ENCODE data around the gene PSPC1. TPM values are rescaled to one million over a fixed set of nuclear protein-coding genes. Genes with fewer than 3 reads are reported as not detected.
"Not testable (repeated sequence)": the region's sequence is repeated elsewhere in the genome, so short reads cannot be mapped to it uniquely, and the experiment has no call there.

PSPC1 gene
- total RNA-seq, 2 donors from 2014 or later: 48.7 to 90.4 TPM

DNA sequence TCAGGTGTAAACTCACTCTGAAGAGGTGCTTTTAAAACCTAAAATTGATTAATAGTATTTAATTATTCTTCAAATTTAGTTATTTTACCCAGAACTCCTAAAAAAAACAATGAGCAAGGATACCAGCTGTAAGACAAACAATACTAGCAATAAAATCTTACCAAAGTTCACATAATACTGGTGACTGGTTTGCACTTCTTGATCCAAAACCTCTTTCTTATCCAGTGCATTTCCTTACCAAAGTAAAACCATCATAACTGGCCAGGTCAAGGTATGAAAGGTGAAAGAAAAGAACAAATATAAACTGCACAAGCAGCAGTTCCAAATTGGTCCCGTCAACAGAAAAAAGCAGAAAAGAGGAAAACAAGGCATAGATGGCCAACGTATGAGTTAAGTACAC, 62.7 kb downstream of the PSPC1 start:
- Histone ChIP-seq H3K4me3 (no peak overlapping the region), H3K9me3 (no peaks in the 10 kb centered on the region), H3K4me1 (replicated peaks) (no peaks in the 10 kb centered on the region), H3K27me3 (replicated peaks; ENCODE audit: insufficient read depth) (no peaks in the 10 kb centered on the region), H3K36me3 (no peaks in the 10 kb centered on the region), H3K27ac (no peak overlapping the region)
- no peak for DNase-seq (ENCODE audit: low spot score)
- intact Hi-C loops (cut with DNase I): no loop called here
- WGBS: 80% methylated on average over 2 of the region's 2 CpGs
- TF ChIP-seq POLR2AphosphoS5 (IDR thresholded peaks at IDR 0.05): no peak
- TF ChIP-seq, protein P1, sequence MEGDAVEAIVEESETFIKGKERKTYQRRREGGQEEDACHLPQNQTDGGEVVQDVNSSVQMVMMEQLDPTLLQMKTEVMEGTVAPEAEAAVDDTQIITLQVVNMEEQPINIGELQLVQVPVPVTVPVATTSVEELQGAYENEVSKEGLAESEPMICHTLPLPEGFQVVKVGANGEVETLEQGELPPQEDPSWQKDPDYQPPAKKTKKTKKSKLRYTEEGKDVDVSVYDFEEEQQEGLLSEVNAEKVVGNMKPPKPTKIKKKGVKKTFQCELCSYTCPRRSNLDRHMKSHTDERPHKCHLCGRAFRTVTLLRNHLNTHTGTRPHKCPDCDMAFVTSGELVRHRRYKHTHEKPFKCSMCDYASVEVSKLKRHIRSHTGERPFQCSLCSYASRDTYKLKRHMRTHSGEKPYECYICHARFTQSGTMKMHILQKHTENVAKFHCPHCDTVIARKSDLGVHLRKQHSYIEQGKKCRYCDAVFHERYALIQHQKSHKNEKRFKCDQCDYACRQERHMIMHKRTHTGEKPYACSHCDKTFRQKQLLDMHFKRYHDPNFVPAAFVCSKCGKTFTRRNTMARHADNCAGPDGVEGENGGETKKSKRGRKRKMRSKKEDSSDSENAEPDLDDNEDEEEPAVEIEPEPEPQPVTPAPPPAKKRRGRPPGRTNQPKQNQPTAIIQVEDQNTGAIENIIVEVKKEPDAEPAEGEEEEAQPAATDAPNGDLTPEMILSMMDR (IDR thresholded peaks at IDR 0.05): no peak
- TF ChIP-seq POLR2A (IDR thresholded peaks at IDR 0.05): no peak

DNA sequence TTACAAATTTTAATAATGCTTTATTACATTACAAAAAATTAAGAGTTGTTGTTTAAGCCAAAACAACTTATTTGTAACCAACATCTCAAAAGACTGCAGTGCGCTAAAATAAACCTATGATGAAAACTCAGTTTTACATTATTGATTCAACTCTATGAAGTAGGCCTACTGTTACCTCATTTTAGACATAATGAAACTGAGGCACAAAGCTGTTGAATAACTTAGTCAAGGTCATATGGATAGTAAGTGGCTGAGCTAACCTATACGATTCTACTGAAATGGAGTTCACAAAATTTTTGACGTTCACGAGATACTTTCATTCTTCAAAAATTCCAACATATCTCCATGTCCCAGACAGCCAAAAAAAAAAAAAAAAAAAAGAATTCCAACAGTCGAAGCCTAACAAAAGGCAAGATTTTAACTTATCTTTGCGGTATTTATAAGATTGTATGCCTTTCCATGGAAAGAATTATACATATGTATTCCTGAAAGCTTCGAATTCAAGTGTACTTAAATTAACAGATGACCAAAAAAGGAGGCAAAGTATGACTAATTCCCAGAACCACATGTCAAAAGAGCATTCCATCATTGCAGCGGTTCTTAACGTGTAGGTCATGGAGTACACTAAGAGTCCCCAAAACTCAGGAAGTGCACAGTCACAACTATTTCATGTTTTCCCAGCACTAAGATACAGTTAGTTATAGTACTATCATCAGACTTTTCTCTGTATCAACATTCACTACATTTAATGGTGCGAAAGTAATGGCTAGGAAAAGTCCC, 69.4 kb downstream of the PSPC1 start:
- no peak for TF ChIP-seq POLR2AphosphoS5 (IDR thresholded peaks at IDR 0.05)
- no peak for TF ChIP-seq POLR2A (IDR thresholded peaks at IDR 0.05)
- Histone ChIP-seq H3K27me3 (replicated peaks; ENCODE audit: insufficient read depth) (no peaks in the 10 kb centered on the region), H3K27ac (no peak overlapping the region), H3K4me3 (no peak overlapping the region), H3K4me1 (replicated peaks) (no peaks in the 10 kb centered on the region), H3K36me3 (no peaks in the 10 kb centered on the region), H3K9me3 (no peaks in the 10 kb centered on the region)
- intact Hi-C loops (cut with DNase I): no loop called here
- no peak for DNase-seq (ENCODE audit: low spot score)
- WGBS: 77% methylated on average over 10 of the region's 10 CpGs

GRCh38 chr13:19709782-19710181, 73.0 kb downstream of the PSPC1 start:
- H3K9me3 ChIP-seq; H3K36me3 ChIP-seq; H3K27ac ChIP-seq; H3K4me3 ChIP-seq; H3K27me3 ChIP-seq (replicated peaks; ENCODE audit: insufficient read depth); intact Hi-C loops (cut with DNase I); DNase-seq (ENCODE audit: low spot score); H3K4me1 ChIP-seq (replicated peaks): not testable (repeated sequence)

DNA sequence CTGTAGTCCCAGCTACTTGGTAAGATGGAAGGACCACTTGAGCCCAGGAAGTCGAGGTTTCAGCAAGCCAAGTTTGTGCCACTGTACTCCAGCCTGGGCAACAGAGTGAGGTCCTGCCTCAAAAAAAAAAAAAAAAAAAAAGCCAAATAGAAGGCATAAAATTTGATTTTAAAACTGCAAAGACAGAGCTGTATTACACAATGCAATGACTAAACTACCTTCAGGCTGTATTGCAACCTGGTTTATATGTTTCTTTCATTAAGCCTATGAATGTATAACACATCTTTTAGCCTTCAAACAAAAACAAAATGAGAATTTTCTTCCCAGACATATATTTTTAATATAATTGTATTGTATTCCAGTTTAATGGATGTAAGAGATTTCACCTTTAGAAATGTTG, 73.7 kb downstream of the PSPC1 start:
- H3K9me3 ChIP-seq; H3K36me3 ChIP-seq; H3K27me3 ChIP-seq (replicated peaks; ENCODE audit: insufficient read depth); H3K4me3 ChIP-seq; H3K27ac ChIP-seq; intact Hi-C loops (cut with DNase I); H3K4me1 ChIP-seq (replicated peaks); DNase-seq (ENCODE audit: low spot score): not testable (repeated sequence)
- WGBS: 100% methylated on average over 1 of the region's 1 CpG

GRCh38 chr13:19704256-19704655, 78.5 kb downstream of the PSPC1 start:
- DNase-seq (ENCODE audit: low spot score); H3K27me3 ChIP-seq (replicated peaks; ENCODE audit: insufficient read depth); intact Hi-C loops (cut with DNase I); H3K4me3 ChIP-seq; H3K36me3 ChIP-seq; H3K9me3 ChIP-seq; H3K4me1 ChIP-seq (replicated peaks); H3K27ac ChIP-seq: not testable (repeated sequence)
- WGBS: 77% methylated on average over 6 of the region's 6 CpGs

DNA sequence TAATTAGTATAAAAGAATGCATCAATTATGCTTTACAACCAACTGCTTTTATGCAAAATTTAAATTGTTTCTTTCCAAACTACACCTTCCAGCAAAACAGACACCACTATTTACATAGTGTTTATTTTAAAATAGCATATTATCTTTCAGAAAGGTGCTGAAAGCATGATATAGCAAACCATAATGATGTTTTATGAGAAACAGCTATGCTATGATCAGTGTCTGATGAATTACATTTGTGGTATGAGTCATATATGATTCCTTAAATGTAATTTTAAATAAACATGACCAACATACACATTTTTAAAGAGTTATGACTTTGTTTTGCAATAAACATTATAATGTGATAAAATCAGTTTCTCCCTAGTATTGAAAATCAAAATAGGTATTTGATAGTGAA, 81.1 kb downstream of the PSPC1 start:
- intact Hi-C loops (cut with DNase I); DNase-seq (ENCODE audit: low spot score); H3K4me1 ChIP-seq (replicated peaks); H3K4me3 ChIP-seq; H3K36me3 ChIP-seq; H3K9me3 ChIP-seq; H3K27ac ChIP-seq; H3K27me3 ChIP-seq (replicated peaks; ENCODE audit: insufficient read depth): not testable (repeated sequence)

DNA sequence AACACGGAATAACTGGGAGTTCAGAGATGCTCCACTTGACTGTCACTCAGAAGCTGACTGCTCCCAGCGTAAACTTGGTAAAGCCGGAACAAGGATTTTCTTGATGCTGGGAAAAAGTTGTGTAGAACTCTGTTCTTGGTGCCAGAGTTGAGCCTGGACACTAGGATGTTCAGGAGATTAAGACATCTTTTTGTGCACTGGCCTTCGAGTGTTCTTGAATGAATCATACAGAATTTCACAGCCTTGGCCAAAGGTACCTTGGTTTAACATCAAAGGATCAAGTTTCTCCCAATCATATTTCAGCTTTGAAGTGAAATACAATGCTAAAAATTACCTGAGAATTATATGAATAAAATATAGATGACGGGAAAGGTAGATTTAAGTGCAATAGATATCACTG, 81.8 kb downstream of the PSPC1 start:
- DNase-seq (ENCODE audit: low spot score); H3K27ac ChIP-seq; intact Hi-C loops (cut with DNase I); H3K4me1 ChIP-seq (replicated peaks); H3K36me3 ChIP-seq; H3K27me3 ChIP-seq (replicated peaks; ENCODE audit: insufficient read depth); H3K9me3 ChIP-seq; H3K4me3 ChIP-seq: not testable (repeated sequence)
- 90% methylated on average over 3 of the region's 5 CpGs for WGBS

GRCh38 chr13:19695829-19696228, 86.9 kb downstream of the PSPC1 start:
- Histone ChIP-seq H3K4me1 (replicated peaks) (no peaks in the 10 kb centered on the region), H3K4me3 (no peak overlapping the region), H3K27me3 (replicated peaks; ENCODE audit: insufficient read depth) (no peaks in the 10 kb centered on the region), H3K36me3 (no peaks in the 10 kb centered on the region), H3K9me3 (no peaks in the 10 kb centered on the region), H3K27ac (no peak overlapping the region)
- intact Hi-C loops (cut with DNase I): no loop called here
- 79% methylated on average over 3 of the region's 3 CpGs for WGBS
- DNase-seq (ENCODE audit: low spot score): no peak
- TF ChIP-seq, protein P1 (IDR thresholded peaks at IDR 0.05): no peak
- TF ChIP-seq POLR2A (IDR thresholded peaks at IDR 0.05): no peak
- TF ChIP-seq POLR2AphosphoS5 (IDR thresholded peaks at IDR 0.05): no peak

Data from prostate gland (tissue), 2 donors.